ENCODE data around the gene MATK.

MATK gene

DNA sequence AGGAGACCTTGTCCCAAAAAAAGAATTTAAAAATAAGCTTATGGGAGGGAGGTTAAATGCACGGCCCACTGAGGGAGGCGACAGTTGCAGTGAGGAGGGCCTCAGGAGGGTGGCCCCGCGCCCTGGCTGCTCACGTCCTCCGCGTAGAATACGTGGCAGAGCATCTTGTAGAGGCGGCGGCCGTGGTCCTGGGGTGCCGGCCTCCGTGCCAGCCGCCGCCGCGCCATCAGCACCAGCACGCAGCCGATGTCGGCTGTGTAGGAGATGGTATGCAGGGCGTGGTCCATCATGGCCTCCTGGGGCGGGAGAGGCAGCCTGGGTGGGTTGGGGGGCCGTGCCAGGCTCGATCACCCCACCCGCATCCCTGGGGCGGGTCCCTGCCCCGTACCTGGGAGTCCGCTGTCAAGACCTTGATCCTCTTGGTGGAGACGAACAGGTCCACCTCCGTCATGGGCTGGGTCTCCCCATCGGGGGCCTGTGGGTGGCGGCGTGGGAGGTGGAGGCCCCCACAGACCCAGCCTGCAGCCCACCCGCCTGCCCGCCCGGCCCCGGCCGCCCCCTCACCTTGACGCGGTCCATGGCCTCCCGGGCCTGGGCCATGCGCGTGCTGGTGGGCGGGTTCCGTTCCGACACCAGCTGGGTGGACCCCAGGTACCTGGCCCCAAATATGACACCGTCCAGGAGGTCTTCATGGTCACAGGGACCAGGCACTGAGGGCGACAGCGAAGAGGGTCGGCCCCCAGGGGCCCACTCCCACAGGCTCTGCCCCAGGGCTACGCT lies 32.4 kb downstream of the MATK start:
- no peak for DNase-seq (ENCODE audit: low read depth in 1 of 2, low spot score in 1 of 2)

DNA sequence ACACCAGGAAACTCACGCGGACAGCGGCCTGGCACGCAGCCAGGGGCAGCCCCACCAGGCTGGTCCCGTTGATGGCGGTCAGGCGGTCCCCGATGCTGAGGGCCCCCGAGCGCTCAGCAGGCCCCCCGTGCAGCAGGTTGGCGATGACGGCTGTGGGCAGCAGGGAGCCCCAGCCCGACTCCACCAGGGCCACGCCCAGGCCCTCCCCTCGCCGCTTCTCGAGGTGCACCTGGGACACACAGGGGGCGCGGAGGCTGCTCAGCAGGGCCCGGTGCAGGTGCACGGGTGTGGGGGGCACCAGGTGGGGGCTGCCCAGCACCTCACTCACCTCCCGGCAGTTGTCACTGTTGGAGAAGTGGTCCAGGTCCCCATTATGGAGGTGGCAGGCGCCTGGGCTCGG lies 33.7 kb downstream of the MATK start:
- no peak for DNase-seq (ENCODE audit: low read depth in 1 of 2, low spot score in 1 of 2)

DNA sequence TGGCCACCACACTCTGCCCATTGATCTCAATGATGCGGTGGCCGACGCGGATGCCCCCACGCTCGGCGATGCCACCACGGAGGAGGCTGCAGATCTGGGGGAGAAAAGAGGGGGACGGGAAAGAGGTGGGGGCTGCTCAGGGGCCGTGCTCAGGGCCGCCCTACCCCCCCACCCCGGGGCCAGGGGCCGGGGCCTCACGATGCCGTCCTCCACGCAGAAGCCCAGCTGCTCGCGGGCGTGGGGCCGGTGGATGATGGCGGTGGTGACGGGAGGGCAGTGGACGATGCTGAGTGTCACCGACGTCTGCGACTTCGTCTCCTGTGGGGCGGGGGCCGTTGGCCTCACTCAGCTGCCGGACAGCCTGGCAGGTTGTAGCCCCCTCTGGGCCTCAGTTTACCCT lies 34.9 kb downstream of the MATK start:
- no peak for DNase-seq (ENCODE audit: low read depth in 1 of 2, low spot score in 1 of 2)

DNA sequence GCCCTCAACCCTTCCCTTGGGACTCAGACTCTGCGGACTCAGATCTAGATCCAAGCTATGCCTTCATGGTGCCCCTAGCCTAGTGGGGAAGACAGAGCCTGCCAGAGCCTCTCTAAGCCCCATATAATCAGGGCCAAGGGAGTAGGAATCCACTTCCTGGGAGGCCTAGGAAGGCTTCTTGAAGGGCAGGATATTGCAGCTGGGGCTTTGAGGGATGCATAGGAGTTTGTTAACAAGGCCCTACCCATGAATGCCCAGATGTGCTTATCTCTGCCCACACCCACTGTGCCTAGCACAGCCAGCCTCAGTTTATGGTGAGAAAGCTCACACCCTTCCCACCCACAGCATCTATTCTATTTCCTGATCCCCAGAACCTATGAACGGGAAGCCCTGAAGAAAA lies 36.0 kb downstream of the MATK start:
- no peak for DNase-seq (ENCODE audit: low read depth in 1 of 2, low spot score in 1 of 2)

DNA sequence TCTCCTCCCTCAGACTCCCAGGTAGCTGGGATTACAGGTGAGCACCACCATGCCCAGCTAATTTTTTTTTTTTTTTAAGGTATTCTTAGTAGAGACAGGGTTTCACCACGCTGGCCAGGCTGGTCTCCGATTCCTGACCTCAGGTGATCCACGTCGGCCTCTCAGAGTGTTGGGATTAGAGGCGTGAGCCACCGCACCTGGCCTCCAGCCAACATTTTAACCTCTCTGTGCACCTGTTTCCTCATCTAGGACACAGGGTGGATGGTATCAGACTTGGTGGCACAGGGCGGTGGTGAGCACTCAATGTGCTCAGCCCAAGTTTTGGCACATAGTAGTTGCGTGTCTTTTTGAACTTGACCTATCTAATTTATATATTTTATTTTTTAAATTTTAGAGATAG lies 37.2 kb downstream of the MATK start:
- DNase-seq (ENCODE audit: low read depth in 1 of 2, low spot score in 1 of 2), result no peak

DNA sequence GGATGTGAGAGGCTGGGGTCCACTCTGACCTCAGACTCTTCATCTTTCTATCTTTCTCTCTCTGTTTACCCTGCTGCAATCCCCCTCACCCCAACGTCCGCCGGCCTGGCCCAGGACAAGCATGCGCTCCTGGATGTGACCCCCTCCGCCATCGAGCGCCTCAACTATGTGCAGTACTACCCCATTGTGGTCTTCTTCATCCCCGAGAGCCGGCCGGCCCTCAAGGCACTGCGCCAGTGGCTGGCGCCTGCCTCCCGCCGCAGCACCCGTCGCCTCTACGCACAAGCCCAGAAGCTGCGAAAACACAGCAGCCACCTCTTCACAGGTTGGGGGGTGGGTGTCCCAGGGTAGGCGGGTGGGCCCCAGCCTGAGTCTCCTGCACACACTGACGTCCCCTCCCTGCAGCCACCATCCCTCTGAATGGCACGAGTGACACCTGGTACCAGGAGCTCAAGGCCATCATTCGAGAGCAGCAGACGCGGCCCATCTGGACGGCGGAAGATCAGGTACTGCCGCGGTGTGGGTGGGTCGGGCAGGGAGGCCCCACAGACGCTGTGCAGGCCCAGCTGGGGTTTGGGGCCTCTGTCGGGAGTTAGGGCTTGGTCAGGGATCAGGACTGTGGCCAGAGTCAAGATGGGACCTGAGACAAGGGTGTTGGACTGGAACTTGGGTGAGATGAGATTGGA lies 39.7 kb downstream of the MATK start:
- no peak for DNase-seq (ENCODE audit: low read depth in 1 of 2, low spot score in 1 of 2)

DNA sequence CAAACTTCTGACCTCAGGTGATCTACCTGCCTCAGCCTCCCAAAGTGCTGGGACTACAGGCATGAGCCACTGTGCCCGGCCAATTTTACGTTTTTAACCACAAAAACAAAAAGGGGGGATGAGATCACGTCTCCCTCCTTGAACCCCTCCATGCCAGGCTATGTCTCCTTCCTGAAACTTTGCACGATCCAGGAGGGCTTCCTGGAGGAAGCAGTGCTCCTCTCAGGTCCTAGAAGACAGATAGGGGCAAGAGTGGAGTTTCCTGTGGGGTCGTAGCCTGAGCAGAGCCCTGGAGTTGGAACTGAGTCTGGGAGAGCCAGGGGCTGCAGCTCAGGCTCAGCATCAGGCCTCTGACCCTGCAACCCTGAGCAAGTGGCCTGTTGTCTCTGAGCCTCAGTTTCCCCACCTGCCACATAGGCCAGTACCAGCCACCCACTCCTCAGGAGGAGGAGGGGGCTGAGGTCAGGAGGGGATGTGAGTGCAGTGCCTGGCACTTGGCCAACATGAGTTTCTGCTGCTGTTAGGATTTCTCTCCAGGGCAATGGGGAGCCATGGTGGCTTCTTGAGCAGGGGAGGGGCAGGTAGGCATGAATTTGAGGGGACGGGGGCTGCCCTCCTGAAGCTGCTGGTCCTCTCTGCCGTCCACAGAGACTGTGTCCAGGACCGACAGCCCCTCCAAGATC lies 40.7 kb downstream of the MATK start:
- DNase-seq (ENCODE audit: low read depth in 1 of 2, low spot score in 1 of 2), result no peak

DNA sequence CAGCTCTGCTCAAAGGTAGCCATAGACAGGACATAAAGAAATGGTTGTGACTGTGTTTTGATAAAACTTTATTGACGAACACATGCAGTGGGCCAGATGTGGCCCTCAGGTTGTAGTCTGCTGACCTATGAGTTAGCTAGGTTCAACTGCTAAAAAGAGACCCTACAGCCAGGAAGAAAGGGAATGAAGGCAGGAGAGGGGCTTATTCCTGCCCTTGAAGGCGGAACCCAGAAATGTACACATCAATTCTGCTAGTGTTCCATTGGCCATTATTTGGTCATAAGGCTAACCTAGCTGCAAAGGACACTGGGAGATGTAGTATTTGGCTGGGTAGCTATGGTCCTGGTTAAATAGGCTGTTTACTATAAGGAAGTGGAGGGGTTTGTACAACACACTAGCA lies 42.7 kb downstream of the MATK start:
- DNase-seq (ENCODE audit: low read depth in 1 of 2, low spot score in 1 of 2), result no peak

DNA sequence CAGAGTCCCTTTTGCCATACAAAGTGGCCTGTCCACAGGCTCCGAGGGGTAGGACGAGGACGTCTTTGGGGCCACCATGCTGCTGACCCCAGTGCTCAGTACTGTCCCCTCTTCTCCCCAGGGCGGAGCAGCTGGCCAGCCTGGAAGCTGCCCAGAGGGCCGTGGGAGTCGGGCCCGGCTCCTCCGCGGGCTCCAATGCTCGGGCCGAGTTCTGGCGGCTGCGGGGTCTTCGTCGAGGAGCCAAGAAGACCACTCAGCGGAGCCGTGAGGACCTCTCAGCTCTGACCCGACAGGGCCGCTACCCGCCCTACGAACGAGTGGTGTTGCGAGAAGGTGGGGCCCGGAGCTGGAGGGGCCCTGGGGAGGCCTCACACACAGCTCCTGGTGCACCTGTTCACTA lies 45.8 kb downstream of the MATK start:
- DNase-seq (ENCODE audit: low read depth in 1 of 2, low spot score in 1 of 2), result no peak

DNA sequence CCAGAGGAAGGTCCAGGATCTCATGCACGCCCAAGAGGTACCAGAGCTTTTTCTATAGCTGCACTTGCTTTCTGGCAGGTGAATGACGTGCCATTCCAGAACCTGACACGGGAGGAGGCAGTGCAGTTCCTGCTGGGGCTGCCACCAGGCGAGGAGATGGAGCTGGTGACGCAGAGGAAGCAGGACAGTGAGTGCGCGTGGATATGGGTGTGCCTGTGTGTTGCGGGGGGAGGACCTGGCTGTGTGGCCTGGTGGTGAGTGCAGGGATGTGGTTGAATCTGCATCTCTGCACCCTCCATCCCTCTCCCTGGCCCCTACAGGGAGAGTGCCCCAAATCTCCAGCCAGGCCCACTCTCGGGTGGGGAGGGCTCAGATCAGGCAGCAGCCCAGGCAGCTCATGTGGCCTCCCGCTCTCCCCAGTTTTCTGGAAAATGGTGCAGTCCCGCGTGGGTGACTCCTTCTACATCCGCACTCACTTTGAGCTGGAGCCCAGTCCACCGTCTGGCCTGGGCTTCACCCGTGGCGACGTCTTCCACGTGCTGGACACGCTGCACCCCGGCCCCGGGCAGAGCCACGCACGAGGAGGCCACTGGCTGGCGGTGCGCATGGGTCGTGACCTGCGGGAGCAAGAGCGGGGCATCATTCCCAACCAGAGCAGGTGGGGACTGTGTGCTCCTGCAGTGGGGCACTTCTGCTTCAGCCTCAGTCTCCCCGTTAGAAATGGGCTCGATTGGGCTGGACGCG lies 47.5 kb downstream of the MATK start:
- no peak for DNase-seq (ENCODE audit: low read depth in 1 of 2, low spot score in 1 of 2)

DNA sequence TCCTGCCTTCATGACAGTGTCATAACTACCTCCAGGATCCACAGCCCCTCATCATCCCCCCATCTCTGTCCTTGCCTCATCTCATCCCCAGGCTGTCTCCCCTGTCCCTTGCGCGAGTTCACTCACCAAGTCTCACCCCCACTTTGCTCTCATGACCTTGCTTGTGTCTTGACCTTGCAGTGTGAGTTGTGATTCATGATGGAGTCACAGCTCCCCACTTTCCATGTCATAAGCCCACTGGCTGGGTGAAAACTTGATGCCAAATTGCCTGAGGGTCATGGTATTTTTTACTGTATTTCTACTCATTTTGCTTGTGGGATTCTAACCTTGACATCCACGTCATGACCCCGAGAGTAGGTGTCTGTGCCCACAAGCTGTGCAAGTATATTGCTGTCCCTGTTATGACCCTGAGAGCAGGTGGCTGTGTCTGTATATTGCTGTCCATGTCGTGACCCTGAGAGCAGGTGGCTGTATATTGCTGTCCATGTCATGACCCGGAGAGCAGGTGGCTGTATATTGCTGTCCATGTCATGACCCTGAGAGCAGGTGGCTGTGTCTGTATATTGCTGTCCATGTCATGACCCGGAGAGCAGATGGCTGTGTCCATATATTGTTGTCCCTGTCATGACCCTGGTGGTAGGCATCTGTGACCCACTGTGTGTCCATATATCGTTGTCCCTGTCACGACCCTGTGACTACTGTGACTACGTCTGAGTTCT lies 48.5 kb downstream of the MATK start:
- no peak for DNase-seq (ENCODE audit: low read depth in 1 of 2, low spot score in 1 of 2)

DNA sequence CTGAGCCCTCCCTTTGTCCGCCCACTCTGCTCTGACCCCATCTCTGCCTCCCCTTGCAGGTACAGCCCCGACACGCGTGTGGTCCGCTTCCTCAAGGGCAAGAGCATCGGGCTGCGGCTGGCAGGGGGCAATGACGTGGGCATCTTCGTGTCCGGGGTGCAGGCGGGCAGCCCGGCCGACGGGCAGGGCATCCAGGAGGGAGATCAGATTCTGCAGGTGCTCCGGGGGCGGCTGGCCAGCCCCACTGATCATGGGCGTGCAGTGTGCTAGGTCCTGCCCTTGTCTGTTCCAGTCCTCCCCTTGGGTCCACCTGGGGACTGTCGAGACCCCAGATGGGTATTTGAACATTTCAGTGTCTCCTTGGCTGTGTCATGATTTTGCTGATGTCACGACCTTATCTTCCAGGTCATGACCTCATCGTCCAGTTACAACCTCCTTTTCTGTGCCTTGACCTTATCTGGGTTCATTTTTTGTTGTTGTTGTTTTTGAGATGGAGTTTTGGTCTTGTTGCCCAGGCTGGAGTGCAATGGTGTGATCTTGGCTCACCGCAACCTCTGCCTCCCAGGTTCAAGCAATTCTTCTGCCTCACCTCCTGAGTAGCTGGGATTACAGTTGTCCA lies 50.0 kb downstream of the MATK start:
- no peak for DNase-seq (ENCODE audit: low read depth in 1 of 2, low spot score in 1 of 2)

DNA sequence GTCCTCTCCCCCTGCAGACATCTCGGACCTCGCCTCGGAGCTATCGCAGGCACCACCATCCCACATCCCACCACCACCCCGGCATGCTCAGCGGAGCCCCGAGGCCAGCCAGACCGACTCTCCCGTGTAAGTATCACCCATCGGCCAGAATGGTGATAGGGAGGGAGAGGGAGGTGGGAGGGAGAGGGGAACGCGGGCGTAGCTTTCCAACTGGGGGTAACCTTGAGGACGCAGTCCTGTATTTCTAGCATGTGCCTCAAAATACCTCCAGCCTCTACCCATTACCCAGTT lies 51.9 kb downstream of the MATK start:
- DNase-seq (ENCODE audit: low read depth in 1 of 2, low spot score in 1 of 2), result no peak

DNA sequence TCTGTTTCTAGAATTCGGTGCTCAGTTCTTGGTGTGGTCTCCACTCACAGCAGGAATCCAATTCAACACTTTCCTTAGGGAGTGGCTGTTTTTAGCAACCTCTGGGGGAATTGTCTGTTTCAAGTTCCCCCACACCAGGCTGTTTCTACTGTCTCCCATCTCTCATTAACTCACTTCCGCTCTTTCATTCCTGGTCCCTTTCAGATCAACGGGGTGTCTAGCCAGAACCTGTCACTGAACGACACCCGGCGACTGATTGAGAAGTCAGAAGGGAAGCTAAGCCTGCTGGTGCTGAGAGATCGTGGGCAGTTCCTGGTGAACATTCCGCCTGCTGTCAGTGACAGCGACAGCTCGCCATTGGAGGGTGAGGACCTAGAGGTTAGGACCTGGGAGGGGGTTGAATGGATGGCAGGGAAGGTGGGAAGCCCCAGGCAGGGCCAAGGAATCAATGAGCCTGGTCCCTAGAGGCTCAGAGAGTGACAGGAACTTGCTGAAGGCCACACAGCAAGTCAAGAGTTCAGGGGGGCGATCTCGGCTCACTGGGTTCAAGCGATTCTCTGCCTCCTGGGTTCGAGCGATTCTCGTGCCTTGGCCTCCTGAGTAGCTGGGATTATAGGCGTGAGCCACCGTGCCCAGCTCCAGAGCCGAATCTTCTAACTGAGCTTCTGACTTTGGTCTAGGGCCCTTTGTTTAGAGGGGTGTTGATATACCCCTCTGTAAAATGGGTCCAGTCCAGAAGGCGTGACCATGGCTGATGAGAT lies 52.5 kb downstream of the MATK start:
- no peak for DNase-seq (ENCODE audit: low read depth in 1 of 2, low spot score in 1 of 2)

DNA sequence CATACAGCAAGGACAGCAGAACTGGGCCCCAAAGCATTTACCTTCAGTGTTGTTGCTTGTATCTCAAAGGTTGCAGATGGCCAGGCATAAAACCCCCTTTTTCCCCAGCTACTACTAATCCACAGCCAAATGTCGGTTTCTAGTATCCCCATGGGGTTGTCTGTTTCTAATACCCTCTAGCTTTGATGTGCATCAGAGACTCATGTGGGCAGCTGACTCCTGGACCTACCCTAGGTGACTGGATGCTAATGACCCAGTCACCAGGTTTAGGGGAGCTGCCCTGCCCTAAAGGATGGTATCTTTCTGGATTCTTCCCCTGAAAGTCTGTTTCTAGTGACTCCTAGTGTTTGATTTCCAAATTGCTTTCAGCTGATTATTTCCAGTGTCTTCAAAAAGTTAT lies 54.1 kb downstream of the MATK start:
- no peak for DNase-seq (ENCODE audit: low read depth in 1 of 2, low spot score in 1 of 2)

DNA sequence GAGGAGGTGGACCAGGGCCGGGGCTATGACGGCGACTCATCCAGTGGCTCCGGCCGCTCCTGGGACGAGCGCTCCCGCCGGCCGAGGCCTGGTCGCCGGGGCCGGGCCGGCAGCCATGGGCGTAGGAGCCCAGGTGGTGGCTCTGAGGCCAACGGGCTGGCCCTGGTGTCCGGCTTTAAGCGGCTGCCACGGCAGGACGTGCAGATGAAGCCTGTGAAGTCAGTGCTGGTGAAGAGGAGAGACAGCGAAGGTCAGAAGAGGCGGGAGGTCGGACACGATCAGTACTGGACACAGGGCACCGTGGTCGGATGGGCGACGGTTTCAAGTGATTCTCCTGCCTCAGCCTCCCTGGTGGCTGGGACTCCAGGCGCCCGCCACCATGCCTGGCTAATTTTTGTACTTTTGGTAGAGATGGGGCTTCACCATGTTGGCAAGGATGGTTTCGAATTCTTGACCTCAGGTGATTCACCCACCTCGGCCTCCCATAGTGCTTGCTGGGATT lies 55.7 kb downstream of the MATK start:
- no peak for DNase-seq (ENCODE audit: low read depth in 1 of 2, low spot score in 1 of 2)

Measured in stimulated activated CD4-positive, alpha-beta T cell treated with anti-CD3 and anti-CD28 coated beads, Interleukin-15, amount 100 ng/mL, for 1 hour (primary cell).